GM23338 (cell line): ENCODE data around the gene ATG4A.

Experiments used
- TF ChIP-seq, protein P1 (sequence below), 2 experiments: fragments of 200-600 bp in 1 of 2; sonication (generic) in 1 of 2; conservative IDR thresholded peaks; 2 replicates each; pipeline versions ENCODE4 v1.5.1 to v1.6.1; 2016 to 2017; ENCODE audit warnings: antibody characterized with exemption in 2 of 2, low read depth in 2 of 2, mild to moderate bottlenecking in 2 of 2, moderate library complexity in 1 of 2
- TF ChIP-seq, protein P2 (sequence below): IDR thresholded peaks from 2 replicates; pipeline ENCODE4 v1.6.1; 2016; ENCODE audit warnings: antibody characterized with exemption

DNA sequence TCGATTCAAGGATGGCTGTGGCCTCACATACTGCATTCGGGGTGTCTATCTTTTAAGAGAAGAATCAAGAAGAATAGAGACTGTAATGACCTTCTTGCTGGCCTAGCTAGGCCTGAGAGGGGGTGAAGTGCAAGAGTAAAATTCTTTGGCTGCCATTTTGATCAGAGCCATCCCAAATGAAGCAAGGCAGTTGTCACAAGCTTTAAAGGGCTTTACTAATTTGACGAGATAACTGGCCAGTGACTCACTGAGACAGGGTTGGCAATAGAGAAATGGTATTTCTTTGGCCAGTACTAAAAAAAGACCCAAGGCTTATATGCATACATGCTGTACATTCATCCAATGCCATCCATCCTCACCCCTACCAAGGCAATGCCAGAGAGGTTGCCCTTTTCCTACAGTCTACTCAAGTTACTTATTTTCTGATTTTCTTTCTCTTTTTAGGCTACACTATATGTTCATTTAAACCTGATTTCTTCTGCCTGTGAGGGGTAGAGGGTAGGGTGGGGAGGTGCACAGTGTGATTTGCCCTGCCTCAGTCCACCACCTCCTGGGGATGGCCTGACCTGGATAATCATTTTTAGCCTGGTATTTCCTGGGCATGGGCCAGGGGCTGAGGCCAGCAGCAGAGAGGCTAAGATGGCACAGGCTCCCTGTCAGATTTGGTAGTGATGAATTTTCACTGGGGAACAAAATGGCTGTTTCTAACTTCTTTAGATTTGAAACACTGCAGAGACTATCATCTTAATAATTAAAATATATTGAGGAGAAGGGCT lies 32.2 kb downstream of the ATG4A start:
- TF ChIP-seq, protein P1, sequence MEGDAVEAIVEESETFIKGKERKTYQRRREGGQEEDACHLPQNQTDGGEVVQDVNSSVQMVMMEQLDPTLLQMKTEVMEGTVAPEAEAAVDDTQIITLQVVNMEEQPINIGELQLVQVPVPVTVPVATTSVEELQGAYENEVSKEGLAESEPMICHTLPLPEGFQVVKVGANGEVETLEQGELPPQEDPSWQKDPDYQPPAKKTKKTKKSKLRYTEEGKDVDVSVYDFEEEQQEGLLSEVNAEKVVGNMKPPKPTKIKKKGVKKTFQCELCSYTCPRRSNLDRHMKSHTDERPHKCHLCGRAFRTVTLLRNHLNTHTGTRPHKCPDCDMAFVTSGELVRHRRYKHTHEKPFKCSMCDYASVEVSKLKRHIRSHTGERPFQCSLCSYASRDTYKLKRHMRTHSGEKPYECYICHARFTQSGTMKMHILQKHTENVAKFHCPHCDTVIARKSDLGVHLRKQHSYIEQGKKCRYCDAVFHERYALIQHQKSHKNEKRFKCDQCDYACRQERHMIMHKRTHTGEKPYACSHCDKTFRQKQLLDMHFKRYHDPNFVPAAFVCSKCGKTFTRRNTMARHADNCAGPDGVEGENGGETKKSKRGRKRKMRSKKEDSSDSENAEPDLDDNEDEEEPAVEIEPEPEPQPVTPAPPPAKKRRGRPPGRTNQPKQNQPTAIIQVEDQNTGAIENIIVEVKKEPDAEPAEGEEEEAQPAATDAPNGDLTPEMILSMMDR (conservative IDR thresholded peaks at IDR 0.05; ENCODE audit: low read depth in 2 of 2), result no peak
- TF ChIP-seq, protein P2, sequence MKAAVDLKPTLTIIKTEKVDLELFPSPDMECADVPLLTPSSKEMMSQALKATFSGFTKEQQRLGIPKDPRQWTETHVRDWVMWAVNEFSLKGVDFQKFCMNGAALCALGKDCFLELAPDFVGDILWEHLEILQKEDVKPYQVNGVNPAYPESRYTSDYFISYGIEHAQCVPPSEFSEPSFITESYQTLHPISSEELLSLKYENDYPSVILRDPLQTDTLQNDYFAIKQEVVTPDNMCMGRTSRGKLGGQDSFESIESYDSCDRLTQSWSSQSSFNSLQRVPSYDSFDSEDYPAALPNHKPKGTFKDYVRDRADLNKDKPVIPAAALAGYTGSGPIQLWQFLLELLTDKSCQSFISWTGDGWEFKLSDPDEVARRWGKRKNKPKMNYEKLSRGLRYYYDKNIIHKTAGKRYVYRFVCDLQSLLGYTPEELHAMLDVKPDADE, result no peak
